Mucosa of stomach (tissue), 1 donor: ENCODE results near the gene ZNF48.

Source experiments
- H3K27me3 ChIP-seq: one replicate; pipeline ENCODE4 v1.7.0; 2013; ENCODE audit warnings: mild to moderate bottlenecking, low read length; ENCODE audit not compliant: control insufficient read depth, insufficient read depth
- H3K36me3 ChIP-seq: one replicate; pipeline ENCODE4 v1.7.0; 2013; ENCODE audit warnings: low read length; ENCODE audit not compliant: control insufficient read depth, insufficient read depth
- H3K4me1 ChIP-seq: one replicate; pipeline ENCODE4 v1.7.0; 2013; ENCODE audit warnings: mild to moderate bottlenecking, low read length; ENCODE audit not compliant: control insufficient read depth, insufficient read depth
- H3K4me3 ChIP-seq: one replicate; pipeline ENCODE4 v1.7.0; 2013; ENCODE audit warnings: low read length
- H3K9ac ChIP-seq: one replicate; pipeline ENCODE4 v1.7.0; 2013; ENCODE audit warnings: mild to moderate bottlenecking, low read length, moderate library complexity
- H3K9me3 ChIP-seq: one replicate; pipeline ENCODE4 v1.7.0; 2013; ENCODE audit warnings: mild to moderate bottlenecking, low read length, moderate library complexity; ENCODE audit not compliant: control insufficient read depth
- donor health status: Pancreatic carcinoma.

The ZNF48 gene

DNA sequence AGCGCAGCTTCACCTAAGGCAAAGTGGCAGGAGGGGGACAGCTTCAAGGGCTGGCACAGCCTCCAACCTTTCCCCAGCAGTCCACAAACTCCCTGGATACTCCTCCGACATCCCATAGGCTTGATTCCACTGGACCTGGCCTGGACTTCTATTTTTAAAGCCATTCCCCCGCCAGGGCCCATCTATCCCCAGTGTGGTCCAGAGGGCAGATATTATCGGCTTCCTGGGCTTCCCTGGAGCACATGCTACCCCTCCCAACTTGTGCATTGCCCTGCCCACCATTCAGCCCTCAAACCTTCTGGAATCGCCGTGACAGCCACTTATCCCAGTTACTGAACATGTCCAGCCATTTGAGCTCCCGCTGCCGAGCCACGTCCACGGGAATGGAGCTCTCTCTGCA lies 30.0 kb upstream of the ZNF48 start:
- peaks cover 14% of the 10 kb centered on the region for H3K4me1 ChIP-seq
- no peak overlapping the region for H3K9ac ChIP-seq
- no peak overlapping the region for H3K4me3 ChIP-seq
- no peaks in the 10 kb centered on the region for H3K36me3 ChIP-seq
- no peaks in the 10 kb centered on the region for H3K9me3 ChIP-seq
- no peaks in the 10 kb centered on the region for H3K27me3 ChIP-seq

DNA sequence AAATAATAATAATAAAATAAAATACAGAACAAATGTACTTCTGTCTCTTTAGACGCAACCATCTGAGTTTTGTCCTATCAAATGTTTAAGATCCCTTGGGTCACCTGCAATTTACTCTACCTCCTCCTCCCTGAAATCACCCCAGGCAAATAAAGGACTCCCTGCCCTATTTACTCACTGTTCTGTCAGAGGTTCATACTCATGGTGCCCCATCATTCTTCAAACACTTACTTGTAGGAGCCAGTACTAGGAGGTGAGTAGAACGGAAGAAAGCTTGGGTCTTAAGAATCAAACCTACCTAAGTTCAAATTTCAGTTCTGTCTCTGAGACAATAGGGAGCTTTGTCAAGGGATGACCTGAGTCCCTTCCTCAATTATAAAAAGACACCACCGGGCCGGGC lies 28.7 kb upstream of the ZNF48 start:
- no peaks in the 10 kb centered on the region for H3K27me3 ChIP-seq
- H3K4me3 ChIP-seq = no peak overlapping the region
- H3K9ac ChIP-seq = no peak overlapping the region
- no peaks in the 10 kb centered on the region for H3K36me3 ChIP-seq
- H3K9me3 ChIP-seq = no peaks in the 10 kb centered on the region
- H3K4me1 ChIP-seq = peaks cover 21% of the 10 kb centered on the region

DNA sequence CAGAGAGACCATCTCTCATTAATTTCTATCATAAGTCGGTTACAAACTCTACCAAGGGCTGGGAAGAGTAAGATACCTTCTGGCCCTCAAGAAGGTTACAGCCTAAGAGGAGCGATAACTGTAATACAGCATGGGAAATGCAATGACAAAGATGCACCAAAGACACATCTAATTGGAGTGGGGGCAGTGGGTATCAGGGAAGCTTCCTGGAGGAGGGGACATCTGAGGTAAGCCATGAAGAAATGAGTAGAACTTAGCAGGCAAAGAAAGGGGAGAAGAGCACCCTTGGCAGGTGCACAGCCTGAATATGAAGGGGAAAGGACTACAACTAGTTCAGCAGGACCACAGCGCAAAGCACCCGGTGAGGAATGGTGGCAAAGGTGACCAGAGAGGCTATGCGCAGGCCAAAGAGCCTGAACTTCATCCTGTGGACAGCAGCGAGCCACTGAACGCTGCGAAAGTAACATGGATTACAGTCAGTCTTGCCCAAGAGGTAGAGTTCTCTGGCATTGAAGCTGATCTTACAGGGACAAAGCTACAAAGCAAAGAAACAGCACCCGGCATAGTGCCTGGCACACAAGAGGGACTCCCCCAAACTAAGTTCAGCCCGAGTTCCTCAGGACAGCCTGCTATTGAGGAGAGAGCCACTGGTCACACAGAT lies 27.7 kb upstream of the ZNF48 start:
- Histone ChIP-seq H3K4me1 (peaks cover 24% of the 10 kb centered on the region), H3K4me3 (peak overlapping the region; percentile 37), H3K27me3 (no peaks in the 10 kb centered on the region), H3K9me3 (no peaks in the 10 kb centered on the region), H3K9ac (peak overlapping the region; percentile 79), H3K36me3 (no peaks in the 10 kb centered on the region)

DNA sequence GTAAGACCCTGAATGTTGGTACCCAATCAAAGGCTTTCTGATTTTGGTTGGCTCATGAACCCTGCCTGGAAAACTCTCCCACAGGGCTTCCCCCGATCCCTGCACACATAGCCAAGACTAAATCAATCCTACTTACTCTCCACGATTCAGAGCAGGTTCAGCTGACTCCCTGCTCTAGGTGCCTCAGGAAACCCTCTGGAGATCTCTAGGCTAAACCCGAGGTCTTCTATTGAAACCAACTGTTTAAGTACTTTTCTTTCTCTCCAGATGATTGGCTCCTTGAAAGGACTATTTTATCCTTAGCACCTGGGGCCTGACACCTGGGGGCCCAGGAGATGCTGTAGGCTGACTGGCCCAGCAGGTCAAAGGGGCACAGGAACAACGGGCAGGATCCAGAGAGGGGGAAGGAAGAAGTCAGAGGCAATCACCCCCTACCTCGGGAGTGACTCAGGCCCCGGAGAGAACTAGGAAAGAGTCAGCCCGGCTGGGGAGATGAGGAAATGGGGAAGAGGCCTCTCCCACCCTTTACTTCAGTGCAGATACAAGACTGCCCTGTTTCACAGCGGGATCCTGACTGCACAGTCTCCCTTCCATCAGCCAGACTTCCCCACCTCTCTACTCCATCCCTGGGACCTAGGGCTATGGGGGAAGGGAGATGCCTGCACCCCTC lies 27.0 kb upstream of the ZNF48 start:
- H3K9ac ChIP-seq = peak overlapping the region; percentile 79
- no peaks in the 10 kb centered on the region for H3K9me3 ChIP-seq
- H3K27me3 ChIP-seq = no peaks in the 10 kb centered on the region
- no peaks in the 10 kb centered on the region for H3K36me3 ChIP-seq
- H3K4me1 ChIP-seq = peaks cover 24% of the 10 kb centered on the region
- H3K4me3 ChIP-seq = peak overlapping the region; percentile 37

DNA sequence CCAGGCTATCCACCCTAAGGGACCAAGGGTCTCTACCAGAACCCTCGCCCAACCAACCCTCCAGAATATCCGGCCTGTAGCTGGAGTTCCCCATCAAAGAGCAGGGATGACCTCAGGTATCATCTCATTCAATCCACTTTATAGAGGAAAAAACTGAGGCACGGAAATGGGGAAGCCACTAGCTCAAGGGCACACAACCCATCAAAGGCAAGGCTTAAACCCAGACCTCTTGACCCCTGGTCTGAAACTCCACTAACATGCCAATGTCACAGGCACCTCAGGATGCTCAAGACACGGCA lies 26.5 kb upstream of the ZNF48 start:
- Histone ChIP-seq H3K4me1 (peaks cover 24% of the 10 kb centered on the region), H3K4me3 (peak overlapping the region; percentile 17), H3K9ac (peak overlapping the region; percentile 79)

DNA sequence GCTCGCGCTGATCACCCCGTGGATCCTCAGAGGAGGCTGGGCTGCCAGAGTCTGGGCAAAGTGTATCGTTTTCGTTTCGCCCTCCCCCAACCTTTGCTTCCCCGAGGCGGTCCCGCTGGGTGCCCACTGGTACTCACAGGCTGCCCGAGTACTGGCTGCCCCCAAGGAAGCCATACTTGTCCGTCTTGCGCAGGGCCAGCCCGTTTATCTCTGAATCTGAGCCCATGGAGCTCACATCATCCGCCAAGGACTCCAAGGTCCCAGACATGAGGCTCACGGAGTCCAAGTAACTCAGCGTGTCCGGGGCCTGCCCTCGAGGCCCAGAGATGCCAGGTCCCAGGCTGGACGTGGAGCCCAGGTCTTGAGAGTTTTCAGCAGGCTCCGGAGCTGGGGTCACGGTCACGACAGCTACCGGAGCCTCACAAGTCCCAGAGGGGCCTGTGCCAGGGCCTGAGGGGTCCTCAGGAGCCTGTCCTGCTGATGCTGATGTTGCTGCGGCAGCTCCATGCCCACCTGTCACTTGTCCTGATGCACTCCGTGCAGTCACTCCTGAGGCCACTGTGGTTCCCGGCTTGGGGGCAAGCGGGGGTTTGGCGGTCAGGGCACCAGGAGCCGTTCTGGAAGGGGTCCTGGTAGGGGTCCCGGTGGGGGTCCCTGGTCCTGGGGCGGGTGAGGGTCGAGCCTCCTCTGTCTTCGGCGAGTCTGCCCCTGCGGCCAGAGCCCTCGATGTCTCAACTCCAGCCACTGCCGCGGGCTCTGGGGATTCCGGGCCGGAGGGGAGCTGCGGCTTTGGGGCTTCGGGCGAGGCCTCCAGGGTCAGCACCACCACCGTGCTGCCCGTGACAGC lies 25.9 kb upstream of the ZNF48 start:
- H3K36me3 ChIP-seq = no peaks in the 10 kb centered on the region
- H3K9me3 ChIP-seq = no peaks in the 10 kb centered on the region
- H3K4me3 ChIP-seq = peak overlapping the region; percentile 17
- no peaks in the 10 kb centered on the region for H3K27me3 ChIP-seq
- H3K9ac ChIP-seq = peak overlapping the region; percentile 79
- H3K4me1 ChIP-seq = peaks cover 24% of the 10 kb centered on the region

More for the DNA sequence above, 26.5 kb upstream of the ZNF48 start:
- no peaks in the 10 kb centered on the region for H3K36me3 ChIP-seq
- H3K27me3 ChIP-seq = no peaks in the 10 kb centered on the region
- no peaks in the 10 kb centered on the region for H3K9me3 ChIP-seq

DNA sequence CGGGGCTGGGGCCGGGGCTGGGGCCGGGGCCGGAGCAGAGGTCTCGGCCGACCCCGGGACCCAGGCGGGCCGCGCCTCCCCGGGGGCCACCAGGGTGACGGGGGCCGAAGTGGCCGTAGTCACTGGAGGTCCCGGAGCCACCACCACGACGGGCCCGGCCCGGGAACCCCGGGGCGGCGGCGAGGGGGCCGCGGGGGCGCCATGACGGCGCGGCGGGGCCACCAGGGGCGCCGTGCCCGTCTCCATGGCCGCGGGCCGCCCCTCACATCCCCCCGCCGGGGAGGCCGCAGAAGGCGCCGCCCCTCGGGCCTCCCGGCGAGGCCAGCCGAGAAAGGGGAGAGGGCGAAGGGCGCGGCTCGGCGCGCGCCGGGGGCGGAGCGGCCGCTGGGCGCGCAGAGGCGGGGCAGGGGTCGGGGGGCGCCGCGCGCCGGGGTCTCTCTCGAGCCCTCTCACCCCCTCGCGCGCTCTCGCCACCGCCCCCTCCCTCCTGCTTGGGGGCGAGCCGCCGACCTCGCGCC lies 25.2 kb upstream of the ZNF48 start:
- Histone ChIP-seq H3K27me3 (no peaks in the 10 kb centered on the region), H3K9ac (peak overlapping the region; percentile 79), H3K4me3 (no peak overlapping the region), H3K4me1 (peaks cover 24% of the 10 kb centered on the region), H3K9me3 (no peaks in the 10 kb centered on the region), H3K36me3 (no peaks in the 10 kb centered on the region)

DNA sequence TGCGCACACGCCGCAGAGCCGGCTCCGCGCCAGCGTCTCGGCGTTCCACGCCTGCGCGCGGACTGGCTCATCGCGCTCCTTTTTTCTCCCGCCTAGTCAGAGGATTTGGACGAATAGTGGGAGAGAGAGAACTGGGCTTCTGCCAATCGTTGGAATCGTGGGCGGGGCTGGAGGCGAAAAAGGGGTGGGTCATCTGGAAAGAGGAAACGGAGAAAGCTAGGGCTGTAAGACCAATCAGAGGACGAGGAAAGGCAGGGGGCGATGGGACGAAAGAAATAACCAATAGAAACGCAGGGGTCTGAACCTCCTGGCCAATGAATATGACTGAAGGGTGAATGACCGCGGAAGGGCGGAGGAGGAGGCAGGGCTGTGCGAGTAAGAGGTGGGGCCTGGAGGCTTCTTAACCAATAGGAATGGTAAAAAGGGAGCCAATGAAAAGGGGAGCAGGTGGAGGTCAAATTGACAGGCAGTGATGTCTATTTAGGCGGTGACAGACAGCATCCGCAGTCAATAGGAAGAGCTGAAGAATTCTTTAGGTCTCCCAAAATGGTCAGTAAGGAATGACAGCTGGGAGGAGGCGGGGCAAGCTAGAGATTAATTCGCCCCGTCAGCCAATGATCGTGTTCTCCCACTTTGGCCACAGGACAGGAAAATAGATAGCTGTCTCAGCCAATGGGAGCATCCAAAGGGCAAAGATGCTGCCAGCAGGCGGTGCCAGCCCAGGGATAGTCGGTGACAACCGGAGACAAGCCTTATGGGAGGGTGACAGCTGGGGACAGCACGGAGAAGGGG lies 24.6 kb upstream of the ZNF48 start, which contains the start of gene TBC1D10B:
TSS of gene TBC1D10B (minus strand) at position 39 of the 792 bp plus-strand sequence. CDS start 311 bp downstream, outside the sequence.
- peak within 1 kb of the TSS; percentile 79 for H3K9ac ChIP-seq
- H3K36me3 ChIP-seq = no peaks in the 10 kb centered on the region
- peaks cover 24% of the 10 kb centered on the region for H3K4me1 ChIP-seq
- H3K27me3 ChIP-seq = no peaks in the 10 kb centered on the region
- H3K4me3 ChIP-seq = peak within 1 kb of the TSS; percentile 22
- no peaks in the 10 kb centered on the region for H3K9me3 ChIP-seq

DNA sequence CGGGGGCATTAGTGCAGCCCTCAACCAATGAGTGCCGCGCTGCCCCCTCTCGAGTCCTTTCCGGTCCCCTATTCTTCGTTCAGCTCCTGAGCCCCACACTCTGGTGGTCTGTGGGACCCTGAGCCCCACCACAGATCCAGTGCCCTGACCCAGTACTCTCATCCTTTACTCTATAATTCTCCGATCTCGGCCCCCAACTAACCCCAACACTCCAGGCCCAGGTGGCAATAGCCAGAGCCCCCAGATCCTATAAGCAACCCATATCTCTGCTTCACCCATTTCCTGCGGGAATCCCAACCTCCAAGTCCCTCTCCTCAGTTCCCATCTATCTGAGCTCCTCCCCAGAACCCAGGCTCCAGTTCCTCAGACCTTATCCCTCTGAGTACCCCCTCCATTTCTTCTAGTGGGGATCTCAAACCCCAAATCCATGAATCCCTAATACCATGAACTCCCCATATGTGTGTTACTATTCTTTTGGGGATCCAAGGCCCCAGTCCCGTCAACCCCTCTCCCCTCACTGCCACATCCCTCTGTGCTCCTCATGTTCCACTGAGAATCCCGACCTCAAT lies 23.9 kb upstream of the ZNF48 start:
- H3K9me3 ChIP-seq = no peaks in the 10 kb centered on the region
- H3K4me3 ChIP-seq = peak overlapping the region; percentile 22
- H3K9ac ChIP-seq = peak overlapping the region; percentile 78
- no peaks in the 10 kb centered on the region for H3K27me3 ChIP-seq
- peaks cover 24% of the 10 kb centered on the region for H3K4me1 ChIP-seq
- no peaks in the 10 kb centered on the region for H3K36me3 ChIP-seq

DNA sequence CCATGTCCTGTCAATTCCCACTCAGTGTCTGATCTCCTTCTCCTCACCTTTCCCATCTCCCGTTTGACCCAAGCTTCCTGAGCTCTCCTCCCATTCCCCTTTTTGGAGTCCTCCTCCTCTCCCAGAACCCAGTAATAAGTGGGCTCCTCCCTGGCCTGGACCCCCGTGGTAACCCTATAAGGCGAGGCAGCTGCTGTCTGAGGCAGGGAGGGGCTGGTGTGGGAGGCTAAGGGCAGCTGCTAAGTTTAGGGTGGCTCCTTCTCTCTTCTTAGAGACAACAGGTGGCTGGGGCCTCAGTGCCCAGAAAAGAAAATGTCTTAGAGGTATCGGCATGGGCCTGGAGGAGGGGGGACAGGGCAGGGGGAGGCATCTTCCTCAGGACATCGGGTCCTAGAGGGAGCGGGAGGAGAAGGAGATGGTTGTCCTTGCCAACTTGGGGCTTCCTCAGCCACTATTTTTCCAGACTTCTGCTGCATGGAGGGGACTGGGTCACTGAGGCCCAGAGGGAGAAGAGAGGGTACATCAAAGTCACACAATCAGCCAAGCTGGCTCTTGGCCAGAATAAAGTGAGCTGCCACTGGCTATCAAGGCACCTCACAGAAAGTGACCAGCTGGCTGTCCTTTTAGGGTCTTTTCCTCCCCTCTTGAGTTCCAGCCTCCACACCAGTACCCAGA lies 23.0 kb upstream of the ZNF48 start:
- Histone ChIP-seq H3K9ac (no peak overlapping the region), H3K36me3 (no peaks in the 10 kb centered on the region), H3K27me3 (no peaks in the 10 kb centered on the region), H3K9me3 (no peaks in the 10 kb centered on the region), H3K4me1 (peaks cover 25% of the 10 kb centered on the region), H3K4me3 (no peak overlapping the region)

DNA sequence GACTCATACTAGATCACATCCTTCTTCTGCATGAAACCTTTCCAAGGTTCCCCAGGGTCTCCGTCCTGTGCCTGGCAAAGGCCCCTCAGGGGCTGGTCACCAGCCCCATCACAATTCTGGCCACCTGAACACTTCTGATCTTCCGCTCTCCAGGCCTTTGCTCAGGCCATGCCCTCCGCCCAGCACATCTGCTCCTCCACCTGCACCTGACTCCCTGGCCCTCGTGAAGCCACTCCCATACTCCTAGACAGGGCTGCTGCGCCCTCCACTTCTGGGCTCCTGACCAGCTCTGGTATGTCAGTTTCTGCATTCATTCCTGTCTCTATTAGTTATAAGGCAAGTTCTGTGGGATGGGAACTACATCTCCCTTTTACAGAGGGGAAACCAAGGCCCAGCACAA lies 22.5 kb upstream of the ZNF48 start:
- Histone ChIP-seq H3K4me1 (peaks cover 23% of the 10 kb centered on the region), H3K27me3 (no peaks in the 10 kb centered on the region), H3K9ac (no peak overlapping the region), H3K4me3 (no peak overlapping the region), H3K36me3 (no peaks in the 10 kb centered on the region), H3K9me3 (no peaks in the 10 kb centered on the region)
